Stimulated activated CD4-positive, alpha-beta T cell treated with anti-CD3 and anti-CD28 coated beads, TNF-alpha, amount 100 ng/mL, for 48 hours (primary cell): ENCODE results near the gene STMN3.
A peak's percentile ranks its signal among the peaks of the same experiment; 100 is the strongest.
"Not testable (repeated sequence)": the region's sequence is repeated elsewhere in the genome, so short reads cannot be mapped to it uniquely, and the experiment has no call there.

Source experiments
- DNase-seq, 3 donors: peaks; one replicate each; pipeline ENCODE4 v3.0.0-alpha.2; 2020; ENCODE audit warnings: low read depth in 3 of 3

The STMN3 gene

DNA sequence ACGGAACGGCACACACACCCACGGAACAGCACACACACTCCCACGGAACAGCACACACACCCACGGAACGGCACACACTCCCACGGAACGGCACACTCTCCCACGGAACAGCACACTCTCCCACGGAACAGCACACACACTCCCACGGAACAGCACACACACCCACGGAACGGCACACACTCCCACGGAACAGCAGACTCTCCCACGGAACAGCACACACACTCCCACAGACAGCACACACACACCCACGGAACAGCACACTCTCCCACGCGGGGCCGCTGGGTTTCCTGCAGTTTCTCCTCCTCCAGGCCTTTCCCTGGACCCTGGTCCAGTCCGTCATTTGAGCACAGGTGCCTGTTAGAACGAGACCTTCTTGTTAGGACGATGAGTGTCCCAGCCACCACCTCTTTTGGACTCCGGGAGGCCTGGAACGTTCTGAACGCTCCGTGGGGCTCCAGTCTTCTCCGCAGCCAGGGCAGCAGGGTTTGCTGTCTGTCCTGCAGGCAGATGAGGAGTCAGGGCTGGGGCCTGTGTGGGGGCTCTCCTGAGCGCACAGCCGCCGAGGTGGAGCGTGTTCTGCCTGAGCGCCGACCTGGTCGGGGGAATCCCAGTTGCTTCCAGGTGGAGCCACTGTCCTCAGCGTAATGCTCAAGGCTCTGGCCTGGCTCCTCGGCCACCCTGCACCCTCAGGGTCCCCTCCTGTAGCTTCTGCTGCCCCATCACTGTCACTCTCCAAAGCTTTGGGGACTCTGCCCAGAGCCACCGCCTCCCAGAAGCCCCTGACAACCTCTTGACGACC is 25.6 kb upstream of the STMN3 start:
- no peak for DNase-seq

DNA sequence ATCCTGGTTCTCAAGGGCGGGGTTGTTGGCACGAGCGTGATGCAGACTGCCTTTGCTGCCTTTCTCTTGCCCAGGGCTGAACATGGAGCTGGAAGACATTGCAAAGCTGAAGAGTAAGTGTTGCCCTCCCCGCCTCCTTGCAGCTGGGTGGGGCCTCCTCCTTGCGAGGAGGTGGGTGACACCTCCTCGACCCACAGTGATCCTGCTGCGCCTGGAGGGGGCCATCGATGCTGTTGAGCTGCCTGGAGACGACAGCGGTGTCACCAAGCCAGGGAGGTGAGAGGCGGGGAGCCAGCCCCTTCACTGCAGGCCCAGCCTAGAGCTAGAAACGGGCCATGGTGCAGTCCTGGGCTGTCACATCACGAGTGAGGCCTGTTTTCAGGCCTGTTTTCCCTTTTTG is 24.8 kb upstream of the STMN3 start:
- DNase-seq = no peak

DNA sequence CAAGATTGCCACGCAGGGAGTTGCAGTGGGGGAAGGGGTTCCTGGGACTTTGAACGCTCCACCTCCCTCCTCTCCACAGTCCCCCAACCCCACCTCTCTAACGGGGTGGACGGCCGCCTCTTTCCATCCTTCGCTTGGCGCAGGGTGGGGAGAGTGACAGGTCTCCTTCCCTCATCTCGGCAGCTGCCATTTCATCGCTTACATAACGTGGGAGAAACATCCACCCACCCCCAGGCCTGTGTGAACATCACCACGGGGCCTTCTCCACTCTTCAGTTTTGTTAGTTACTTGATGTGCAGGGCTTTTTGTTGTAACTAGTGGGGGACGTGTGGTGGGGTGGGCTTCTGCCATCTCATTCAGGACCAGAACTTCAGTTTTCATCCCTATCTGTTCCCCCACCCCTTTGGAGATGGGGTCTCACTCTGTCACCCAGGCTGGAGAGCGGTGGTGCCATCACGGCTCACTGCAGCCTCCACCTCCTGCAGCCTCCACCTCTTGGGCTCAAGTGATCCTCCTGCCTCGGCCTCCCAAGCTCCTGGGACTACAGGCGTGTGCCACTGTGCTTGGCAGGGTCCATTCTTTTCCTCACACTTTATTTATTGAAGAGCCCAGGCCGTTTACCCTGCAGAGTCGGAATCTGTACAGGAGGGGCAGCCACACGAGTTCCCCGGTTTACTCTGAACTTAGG is 22.6 kb upstream of the STMN3 start:
- no peak for DNase-seq

DNA sequence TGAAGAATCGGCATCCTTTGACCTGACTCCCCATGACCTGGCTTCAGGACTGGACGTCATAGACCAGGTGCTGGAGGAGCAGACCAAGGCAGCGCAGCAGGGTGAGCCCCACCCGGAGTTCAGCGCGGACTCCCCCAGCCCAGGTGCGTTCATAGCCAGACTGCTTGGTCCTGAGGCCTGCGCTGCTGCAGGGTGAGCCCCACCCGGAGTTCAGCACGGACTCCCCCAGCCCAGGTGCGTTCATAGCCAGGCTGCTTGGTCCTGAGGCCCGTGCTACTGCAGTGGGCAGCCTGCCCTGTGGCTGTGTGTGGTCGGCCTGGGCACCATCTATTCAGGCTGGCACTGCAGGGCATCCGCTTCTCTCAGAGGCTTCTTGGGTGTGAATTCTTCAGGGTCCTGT is 20.7 kb upstream of the STMN3 start:
- no peak for DNase-seq

DNA sequence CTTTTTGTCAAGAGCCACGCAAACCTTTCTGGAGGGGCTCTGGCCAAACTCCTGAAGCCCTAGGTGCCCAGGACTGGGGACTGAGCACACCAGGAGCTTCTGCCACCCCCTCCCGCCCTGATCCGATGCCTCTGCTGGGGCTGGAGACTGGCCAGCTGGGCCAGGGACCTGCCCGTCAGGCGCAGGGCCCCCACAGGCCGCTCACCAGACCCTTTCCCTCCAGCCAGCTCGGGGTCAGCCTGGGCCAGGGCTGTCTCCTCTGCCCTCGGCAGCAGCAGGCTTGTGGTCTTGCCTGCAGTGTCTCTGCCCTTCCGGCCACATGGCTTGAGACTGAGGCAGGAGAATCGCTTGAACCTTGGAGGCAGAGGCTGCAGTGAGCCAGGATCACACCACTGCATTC is 19.4 kb upstream of the STMN3 start:
- DNase-seq = no peak

DNA sequence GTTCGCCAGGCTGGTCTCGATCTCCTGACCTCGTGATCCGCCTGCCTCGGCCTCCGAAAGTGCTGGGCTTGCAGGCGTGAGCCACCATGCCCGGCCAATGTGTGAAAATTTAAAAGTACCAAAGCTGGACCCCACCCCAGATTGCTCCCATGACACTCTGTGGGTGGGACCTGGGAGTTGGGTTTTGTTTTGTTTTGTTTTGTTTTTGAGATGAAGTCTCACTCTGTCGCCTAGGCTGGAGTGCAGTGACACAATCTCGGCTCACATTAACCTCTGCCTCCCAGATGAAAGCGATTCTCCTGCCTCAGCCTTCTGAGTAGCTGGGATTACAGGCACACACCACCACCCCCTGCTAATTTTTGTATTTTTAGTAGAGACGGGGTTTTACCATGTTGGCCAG is 18.5 kb upstream of the STMN3 start:
- not testable (repeated sequence) for DNase-seq

DNA sequence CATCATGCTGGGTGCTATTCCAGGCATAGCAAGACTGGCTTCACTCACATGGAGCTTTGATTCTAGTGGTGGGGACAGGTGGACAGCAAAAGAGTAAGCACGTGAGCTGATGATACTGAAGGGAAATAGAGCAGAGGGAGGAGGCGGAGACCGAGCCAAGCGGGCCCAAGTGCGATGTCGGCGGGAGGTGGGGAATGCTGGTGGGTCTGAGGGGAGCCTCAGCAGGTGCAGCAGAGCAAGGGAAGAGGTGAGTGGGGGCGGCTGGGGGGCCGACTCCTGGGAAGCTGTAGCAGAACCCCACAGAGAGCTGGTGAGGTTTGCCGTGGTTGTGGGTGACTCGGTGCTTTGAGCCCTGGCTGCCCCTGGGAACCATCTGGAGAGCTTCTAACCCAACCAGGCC is 15.1 kb upstream of the STMN3 start:
- no peak for DNase-seq

DNA sequence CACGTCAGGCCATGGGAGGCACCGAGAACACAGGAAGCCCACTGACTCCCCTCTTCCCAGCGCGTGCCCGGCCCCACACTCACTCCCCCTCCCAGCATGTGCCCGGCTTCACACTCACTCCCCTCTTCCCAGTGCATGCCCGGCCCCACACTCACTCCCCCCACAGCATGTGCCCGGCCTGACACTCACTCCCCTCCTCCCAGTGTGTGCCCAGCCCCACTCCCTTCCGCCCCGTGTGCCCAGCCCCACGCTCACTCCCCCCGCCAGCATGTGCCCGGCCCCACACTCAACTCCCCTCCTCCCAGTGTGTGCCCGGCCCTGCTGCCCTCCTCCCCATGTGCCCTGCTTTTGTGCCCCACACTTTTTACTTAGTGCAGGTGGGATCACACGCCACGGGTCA is 14.6 kb upstream of the STMN3 start:
- DNase-seq = no peak

DNA sequence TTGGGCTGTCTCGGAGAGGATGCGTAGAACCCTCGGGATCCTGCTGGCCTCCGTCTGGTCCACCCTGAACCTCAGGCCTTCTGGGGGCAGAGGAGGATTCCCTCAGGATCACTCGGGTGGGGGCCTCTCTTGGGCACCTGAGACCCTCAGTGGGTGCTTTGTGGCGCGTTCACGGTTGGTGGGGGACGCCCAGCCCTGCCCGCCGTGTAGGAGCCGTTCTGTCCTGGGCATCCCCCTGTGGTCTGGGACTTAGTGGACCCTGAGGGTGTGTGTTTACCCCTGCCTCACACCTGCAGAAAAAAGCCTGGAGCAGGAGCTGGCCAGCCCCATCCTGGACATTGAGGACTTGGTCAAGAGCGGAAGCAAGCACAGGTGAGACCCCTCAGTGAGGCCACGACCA is 12.5 kb upstream of the STMN3 start:
- no peak for DNase-seq

DNA sequence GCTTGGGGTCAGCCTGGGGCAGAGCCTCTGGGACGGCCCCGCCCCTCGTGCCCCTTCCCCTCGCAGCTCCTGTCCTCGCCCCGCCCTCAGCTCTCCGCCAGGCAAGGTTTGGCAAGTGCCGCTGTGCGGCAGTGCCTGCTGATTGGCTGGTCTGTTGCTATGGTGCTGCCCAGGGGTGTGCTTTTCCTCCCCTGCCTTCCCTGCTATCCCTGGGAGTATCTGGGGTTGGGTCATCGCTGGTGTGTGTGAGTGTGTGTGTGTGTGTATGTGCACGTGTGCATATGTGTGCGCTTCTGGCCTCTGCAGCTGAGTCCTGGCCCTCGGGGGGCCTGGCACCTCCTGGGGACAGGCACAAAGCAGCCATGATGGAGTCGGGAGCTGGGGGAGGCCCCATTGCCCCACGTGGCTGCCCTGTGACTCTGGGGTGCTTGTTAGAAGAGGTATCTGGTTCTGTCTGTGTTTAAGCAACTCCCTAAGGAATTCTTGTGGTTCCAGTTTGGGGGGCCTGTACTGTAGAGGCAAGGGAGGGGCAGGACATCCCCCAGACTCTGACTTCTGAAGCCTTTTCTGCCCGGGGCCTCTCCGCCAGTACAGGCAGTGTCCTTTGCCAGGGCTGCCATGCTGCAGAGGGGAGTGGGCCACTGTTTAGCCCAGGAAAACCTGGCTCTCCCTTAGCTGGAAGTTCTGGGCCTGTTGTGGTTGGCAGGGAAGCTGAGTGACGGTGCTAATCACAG is 11.8 kb upstream of the STMN3 start:
- DNase-seq = no peak

DNA sequence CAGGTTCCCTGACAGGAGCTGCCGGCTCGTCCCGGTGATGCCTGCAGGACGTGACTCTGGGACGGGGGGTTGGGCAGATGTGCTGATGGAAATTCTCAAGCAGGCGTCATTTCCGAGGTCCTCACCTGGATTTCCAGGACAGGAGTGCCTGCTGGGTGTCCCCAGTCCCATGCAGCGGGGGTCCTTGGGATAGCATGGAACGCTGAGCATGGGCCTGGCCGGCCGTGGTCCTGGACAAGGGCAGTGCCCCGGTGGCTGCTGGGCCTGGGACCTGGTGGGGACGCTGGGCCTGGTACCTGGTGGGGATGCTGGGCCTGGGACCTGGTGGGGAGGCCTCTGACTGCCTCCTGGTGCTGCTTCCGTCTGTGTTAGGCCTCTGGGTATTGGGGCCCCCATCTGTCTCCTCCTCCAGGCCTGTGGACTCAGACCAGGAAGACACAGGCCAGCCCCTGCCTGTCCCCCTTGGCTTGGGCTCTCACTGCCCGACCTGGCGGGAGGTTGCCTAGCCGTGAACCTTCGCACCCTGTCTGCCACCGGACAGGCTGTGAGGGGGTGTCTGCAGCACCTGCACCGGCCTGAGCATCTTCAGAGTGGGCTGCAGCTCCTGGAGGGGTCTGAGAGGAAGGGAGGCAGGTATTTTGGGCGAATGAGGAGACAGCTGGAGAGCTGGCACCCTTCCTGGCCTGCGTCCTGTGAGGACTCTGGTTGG is 11.1 kb upstream of the STMN3 start:
- no peak for DNase-seq

DNA sequence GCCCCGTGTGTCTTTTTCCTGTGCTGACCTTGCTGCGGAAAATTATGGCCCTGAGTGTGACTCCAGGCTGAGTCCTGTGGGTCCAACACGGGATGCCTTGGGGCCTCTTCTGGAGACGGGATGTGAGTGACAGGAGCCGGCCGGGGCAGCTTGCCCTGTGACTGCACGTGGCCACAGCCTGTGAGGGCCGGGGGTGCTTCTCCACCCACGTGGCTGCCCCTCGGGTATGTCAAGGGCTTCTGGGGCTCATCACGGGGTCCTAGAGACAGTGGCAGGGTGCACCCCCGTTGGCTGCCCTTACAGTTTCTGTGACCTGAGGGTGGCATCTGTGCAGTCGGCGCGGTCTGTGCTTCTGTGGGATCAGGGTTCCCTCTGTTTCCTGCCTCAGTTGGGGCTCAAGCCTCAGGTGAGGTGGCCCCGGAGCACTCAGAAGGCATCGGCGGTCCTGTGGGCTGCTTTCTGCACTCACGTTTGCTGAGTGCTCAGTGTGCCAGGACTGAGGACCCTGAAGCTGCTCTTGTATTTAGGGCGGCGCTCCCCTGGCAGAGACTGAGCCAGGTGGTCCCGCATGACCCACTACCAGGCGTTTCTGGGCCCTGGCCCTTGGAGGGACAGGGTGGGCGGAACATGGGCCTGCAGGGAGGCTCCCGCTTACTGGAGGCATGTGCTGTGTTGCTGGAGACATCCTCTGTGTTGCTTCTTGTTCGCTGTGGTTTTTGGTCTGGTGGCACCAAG is 10.3 kb upstream of the STMN3 start:
- DNase-seq = no peak

DNA sequence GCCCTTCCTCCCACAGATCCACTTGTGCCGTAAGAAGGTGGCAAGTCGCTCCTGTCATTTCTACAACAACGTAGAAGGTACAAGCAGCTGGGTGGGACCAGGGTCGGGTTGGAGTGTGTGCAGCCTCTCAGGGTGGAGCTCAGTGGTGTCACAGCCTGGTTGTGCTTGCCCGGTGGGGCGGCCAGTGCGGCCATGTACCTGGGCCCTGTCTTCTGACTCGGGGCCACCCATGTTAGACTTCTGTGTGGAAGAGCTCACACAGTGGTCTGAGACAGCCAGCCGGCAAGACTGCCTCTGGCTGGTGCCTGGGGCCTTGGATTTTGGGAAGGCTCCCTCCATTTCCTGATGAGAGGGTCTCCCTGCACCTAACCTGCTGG is 9.6 kb upstream of the STMN3 start:
- DNase-seq = no peak

DNA sequence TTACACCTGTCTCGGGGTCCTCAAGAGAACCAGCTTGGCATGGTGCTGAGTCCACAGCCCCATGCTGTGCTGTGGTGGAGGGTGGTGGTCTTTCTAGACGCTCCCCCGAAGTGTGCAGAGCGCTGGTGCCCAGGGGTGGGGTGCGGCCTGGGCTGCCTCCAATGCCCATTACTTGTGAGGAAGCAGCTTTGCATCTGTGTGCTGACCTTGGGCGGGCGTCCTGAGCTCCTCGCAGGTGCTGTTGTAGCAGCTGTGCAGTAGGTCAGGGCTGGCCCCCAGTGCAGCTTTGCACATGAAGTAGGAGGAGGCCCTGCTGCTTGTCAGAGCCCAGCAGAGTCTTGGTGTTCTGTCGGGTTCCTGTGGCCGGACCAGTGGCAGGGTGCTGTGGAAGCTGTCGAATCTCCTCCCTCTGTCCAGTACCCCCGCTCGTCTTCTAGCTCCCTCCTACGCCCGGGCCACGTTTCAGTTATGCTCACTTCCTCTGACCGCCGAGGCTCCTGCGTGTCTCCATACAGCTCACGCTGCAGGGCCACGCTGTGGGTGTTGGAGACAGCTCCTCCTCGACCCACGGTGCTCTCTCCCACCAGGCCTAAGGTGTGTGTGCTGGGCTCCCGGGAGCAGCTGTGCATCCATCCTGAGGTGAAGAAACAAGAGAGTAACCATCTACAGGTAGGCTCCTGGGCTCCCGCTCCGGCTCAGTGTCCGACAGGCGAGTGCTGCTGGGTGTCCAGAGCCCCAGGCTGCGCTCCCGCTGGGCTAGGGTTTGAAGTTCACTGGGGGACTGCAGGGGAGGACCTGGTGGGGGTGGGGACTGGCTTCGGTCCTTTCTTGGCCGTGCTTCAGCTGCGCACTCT is 9.0 kb upstream of the STMN3 start:
- DNase-seq = no peak

DNA sequence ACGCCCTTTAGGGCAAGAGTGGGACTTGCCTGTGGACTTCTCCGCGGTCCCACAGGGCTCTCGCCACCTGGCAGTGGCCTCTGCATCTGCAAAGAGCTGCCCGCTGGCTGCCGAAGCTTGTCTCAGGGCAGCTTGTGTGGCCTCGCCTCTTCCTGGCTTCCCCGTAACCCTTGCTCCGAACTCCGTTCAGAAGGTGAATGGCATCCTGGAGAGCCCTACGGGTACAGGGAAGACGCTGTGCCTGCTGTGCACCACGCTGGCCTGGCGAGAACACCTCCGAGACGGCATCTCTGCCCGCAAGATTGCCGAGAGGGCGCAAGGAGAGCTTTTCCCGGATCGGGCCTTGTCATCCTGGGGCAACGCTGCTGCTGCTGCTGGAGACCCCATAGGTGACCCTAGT is 7.9 kb upstream of the STMN3 start:
- no peak for DNase-seq

DNA sequence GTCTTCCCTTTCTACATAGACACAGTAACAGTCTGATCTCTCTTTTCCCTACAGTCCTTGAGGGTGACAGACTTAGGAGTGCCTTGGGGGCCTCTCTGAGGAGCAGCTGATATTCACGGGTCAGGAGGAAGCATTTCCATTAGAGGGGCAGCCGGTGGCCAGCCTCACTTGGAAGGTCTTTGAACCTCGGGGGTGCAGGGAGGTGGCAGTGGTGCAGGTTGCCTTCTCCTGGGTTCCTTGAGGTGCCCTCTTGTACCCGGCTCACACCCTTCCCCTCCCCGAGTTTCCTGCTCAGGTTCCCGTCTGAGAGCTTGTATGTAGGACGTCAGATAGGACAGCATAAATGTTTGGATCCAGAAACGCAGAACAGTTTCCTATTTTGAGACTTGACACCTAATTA is 7.4 kb upstream of the STMN3 start:
- DNase-seq = no peak

DNA sequence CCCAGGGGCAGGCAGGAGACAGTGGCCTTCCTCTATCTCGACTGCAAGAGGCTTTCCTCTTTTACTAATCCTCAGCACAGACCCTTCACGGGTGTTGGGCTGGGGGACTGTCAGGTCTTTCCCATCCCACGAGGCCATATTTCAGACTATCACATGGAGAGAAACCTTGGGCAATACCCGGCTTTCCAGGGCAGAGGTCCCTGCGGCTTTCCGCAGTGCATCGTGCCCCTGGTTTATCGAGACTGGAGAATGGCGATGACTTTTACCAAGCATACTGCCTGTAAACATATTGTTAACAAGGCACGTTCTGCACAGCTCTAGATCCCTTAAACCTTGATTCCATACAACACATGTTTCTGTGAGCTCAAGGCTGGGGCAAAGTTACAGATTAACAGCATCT is 7.0 kb upstream of the STMN3 start:
- DNase-seq = not testable (repeated sequence)

DNA sequence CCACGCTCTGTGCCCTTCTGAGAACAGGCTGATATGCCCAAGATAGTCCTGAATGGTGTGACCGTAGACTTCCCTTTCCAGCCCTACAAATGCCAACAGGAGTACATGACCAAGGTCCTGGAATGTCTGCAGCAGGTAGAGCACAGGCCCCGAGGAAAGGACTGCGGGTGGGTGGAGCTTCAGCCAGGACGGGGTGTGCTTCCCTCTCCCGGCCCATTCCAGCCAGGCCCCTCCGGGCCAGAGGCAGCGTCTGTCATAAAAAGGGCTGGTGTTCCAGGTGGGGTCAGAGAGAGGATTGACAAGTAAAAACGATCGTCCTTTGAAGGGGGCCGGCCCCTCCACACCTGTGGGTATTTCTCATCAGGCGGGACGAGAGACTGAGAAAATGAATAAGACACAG is 6.1 kb upstream of the STMN3 start:
- no peak for DNase-seq

DNA sequence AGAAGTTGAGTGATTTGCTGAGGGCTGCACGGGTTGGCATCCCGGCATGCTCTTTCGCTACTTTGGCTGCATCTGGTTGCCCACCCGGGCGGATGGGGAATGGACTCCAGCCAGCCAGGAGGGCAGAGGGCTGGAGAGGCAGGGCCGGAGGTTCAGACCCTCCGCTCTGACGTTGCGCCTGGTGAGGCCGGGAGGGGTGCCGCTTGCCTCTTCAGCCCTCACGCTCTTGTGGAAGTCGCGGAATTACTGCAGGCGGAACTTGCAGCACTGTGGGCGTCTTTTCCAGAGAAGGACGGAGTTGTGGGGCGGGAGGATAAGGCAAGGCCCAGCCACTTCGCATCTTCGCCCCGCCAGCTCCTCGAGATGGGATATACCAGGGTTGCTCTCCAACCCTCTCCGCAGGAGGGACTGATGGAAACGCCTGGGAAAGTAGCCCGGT is 5.5 kb upstream of the STMN3 start:
- DNase-seq = no peak

DNA sequence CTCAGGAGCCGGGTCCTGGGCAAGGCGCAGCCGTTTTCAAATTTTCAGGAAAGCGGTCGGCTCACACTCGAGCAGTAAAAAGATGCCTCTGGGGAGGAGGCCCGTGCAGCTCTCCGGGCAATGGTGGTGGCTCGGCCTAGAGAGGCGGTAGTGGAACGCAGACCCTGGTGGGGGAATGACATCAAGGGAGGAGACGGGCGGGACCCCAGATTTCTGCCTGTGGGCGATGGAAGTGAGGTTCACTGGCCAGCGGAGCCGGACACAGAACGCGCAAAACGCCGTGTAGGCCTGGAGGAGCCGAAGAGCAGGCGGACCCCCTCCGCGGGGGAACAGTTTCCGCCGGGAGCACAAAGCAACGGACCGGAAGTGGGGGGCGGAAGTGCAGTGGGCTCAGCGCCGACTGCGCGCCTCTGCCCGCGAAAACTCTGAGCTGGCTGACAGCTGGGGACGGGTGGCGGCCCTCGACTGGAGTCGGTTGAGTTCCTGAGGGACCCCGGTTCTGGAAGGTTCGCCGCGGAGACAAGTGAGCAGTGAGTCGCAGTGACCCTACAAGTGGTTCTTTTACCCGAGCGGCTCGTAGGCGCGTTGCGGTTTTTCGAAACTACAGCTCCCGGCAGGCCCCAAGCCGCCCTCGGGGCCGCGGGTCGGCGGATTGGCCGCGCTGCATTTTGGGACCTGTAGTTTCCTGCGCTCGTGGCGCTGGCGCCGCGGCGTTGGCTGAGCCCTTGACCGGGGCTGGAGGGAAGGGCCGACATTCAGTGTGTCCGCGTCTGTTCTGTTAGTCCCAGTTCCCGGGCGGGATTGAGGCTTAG is 4.9 kb upstream of the STMN3 start, which contains the start of gene RTEL1:
RTEL1 (plus strand) TSS at position 376 of the 812 bp plus-strand sequence. CDS start 1,091 bp downstream, outside the sequence.
- peak; percentile 77 to 83 (median 82) for DNase-seq
